HG03280 (cell line): ENCODE measurements around the gene PLPPR4.
"Not testable (repeated sequence)": the region's sequence is repeated elsewhere in the genome, so short reads cannot be mapped to it uniquely, and the experiment has no call there.

Source experiments
- ATAC-seq: cut with Tn5 transposase; IDR thresholded peaks from one replicate; pipeline ENCODE4 v1.9.1; 2021; ENCODE audit warnings: mild to moderate bottlenecking, moderate library complexity; ENCODE audit not compliant: unreplicated experiment

PLPPR4 gene

GRCh38 chr1:99264201-99265021 lies at the start of gene PLPPR4:
TSS of gene PLPPR4 (plus strand) at chr1:99264492. CDS start at chr1:99264594, 102 bp downstream.
- ATAC-seq = no peak

- ATAC-seq = no peak
Measured at GRCh38 chr1:99216956-99217355, 47.3 kb upstream of the PLPPR4 start.

- no peak for ATAC-seq
Measured at GRCh38 chr1:99217599-99217998, 46.7 kb upstream of the PLPPR4 start.

GRCh38 chr1:99218572-99218971 lies 45.7 kb upstream of the PLPPR4 start:
- ATAC-seq = no peak

- peak; percentile 84 for ATAC-seq
Measured at GRCh38 chr1:99218999-99219398, 45.3 kb upstream of the PLPPR4 start.

GRCh38 chr1:99227056-99227897 lies 37.0 kb upstream of the PLPPR4 start:
- no peak for ATAC-seq

GRCh38 chr1:99228153-99228552 lies 36.1 kb upstream of the PLPPR4 start:
- ATAC-seq = no peak

- no peak for ATAC-seq
Measured at GRCh38 chr1:99229122-99229521, 35.2 kb upstream of the PLPPR4 start.

- no peak for ATAC-seq
Measured at GRCh38 chr1:99230695-99231094, 33.6 kb upstream of the PLPPR4 start.

- no peak for ATAC-seq
Measured at GRCh38 chr1:99232172-99232571, 32.1 kb upstream of the PLPPR4 start.

- no peak for ATAC-seq
Measured at GRCh38 chr1:99233446-99233845, 30.8 kb upstream of the PLPPR4 start.

GRCh38 chr1:99236756-99237155 lies 27.5 kb upstream of the PLPPR4 start:
- ATAC-seq = no peak

- no peak for ATAC-seq
Measured at GRCh38 chr1:99239690-99240089, 24.6 kb upstream of the PLPPR4 start.

GRCh38 chr1:99240621-99241020 lies 23.7 kb upstream of the PLPPR4 start:
- no peak for ATAC-seq

- ATAC-seq = no peak
Measured at GRCh38 chr1:99246152-99246551, 18.1 kb upstream of the PLPPR4 start.

- no peak for ATAC-seq
Measured at GRCh38 chr1:99247199-99247598, 17.1 kb upstream of the PLPPR4 start.

- ATAC-seq = no peak
Measured at GRCh38 chr1:99250728-99251127, 13.6 kb upstream of the PLPPR4 start.

- ATAC-seq = no peak
Measured at GRCh38 chr1:99251308-99251707, 13.0 kb upstream of the PLPPR4 start.

GRCh38 chr1:99252630-99253029 lies 11.7 kb upstream of the PLPPR4 start:
- ATAC-seq = no peak

GRCh38 chr1:99260402-99260801 lies 3.9 kb upstream of the PLPPR4 start:
- ATAC-seq = not testable (repeated sequence)

- no peak for ATAC-seq
Measured at GRCh38 chr1:99265124-99265523, 832 bp downstream of the PLPPR4 start.

GRCh38 chr1:99266726-99267125 lies 2.4 kb downstream of the PLPPR4 start:
- no peak for ATAC-seq
